ENCODE measurements around the gene AZI2. TPM values are rescaled to one million over a fixed set of nuclear protein-coding genes. Genes with fewer than 3 reads are reported as not detected.

AZI2 gene
- total and polyA plus RNA-seq, 2 experiments from 2014 or later: 24.5 to 28.6 TPM

- Histone ChIP-seq H3K4me1 (ENCODE audit: insufficient read depth) (no peaks in the 10 kb centered on the region), H3F3A (replicated peaks; ENCODE audit: low read depth) (no peaks in the 10 kb centered on the region), H3K27me3 (ENCODE audit: insufficient read depth) (no peaks in the 10 kb centered on the region), H3K36me3 (ENCODE audit: insufficient read depth) (no peaks in the 10 kb centered on the region), H4K20me1 (replicated peaks; ENCODE audit: insufficient read depth) (no peaks in the 10 kb centered on the region), H3K27ac (ENCODE audit: low read depth) (no peak overlapping the region), H2AFZ (no peak overlapping the region), H3K79me2 (replicated peaks; ENCODE audit: insufficient read depth) (no peaks in the 10 kb centered on the region), H3K4me2 (no peak overlapping the region), H3K9me2 (ENCODE audit: insufficient read depth) (no peaks in the 10 kb centered on the region), H3K4me3 (no peak overlapping the region)
- Mint-ChIP-seq H3K36me3 (ENCODE audit: low read depth) (peaks cover 4% of the 10 kb centered on the region; the same call in 1 of the 3 replicates), H3K27ac (no peak overlapping the region), H3K27me3 (ENCODE audit: insufficient read depth, low read depth, poor library complexity) (no peaks in the 10 kb centered on the region), H3K4me3 (no peak overlapping the region), H3K9me3 (peaks cover 12% of the 10 kb centered on the region; the same call in 2 of the 3 replicates), H3K4me1 (no peaks in the 10 kb centered on the region)
- ATAC-seq (no peak), DNase-seq (ENCODE audit: low spot score) (no peak)
- TF ChIP-seq EZH2 (IDR thresholded peaks at IDR 0.05; ENCODE audit: low read depth, unreplicated experiment) (no peak), REST (IDR thresholded peaks at IDR 0.05; ENCODE audit: unreplicated experiment) (no peak), NANOG (IDR thresholded peaks at IDR 0.05; ENCODE audit: borderline replicate concordance) (no peak), ETS1 (IDR thresholded peaks at IDR 0.05) (no peak), ZNF331 (CRISPR knock-in tag; IDR thresholded peaks at IDR 0.05; ENCODE audit: low read depth) (no peak), POLR2AphosphoS5 (IDR thresholded peaks at IDR 0.05; ENCODE audit: low read depth) (no peak), CTCF (conservative IDR thresholded peaks at IDR 0.05; ENCODE audit: low read depth in 2 of 2) (no peak), STAT1 (IDR thresholded peaks at IDR 0.05; ENCODE audit: unreplicated experiment) (no peak), ZNF114 (CRISPR knock-in tag; IDR thresholded peaks at IDR 0.05) (no peak), ZNF462 (CRISPR knock-in tag; IDR thresholded peaks at IDR 0.05) (no peak), JUNB (IDR thresholded peaks at IDR 0.05; ENCODE audit: unreplicated experiment) (no peak), EZH2phosphoT487 (IDR thresholded peaks at IDR 0.05; ENCODE audit: unreplicated experiment) (no peak), CREB1 (CRISPR knock-in tag; IDR thresholded peaks at IDR 0.05; ENCODE audit: low read depth) (no peak)
Measured at GRCh38 chr3:28376424-28376823, 27.8 kb upstream of the AZI2 start.

Measured in GM23338 (cell line).